IMR-90 (cell line): ENCODE measurements around the gene MRGPRE.

Experiments used
- BHLHE40 ChIP-seq: fragments of 150-350 bp; IDR thresholded peaks from 2 replicates; pipeline ENCODE4 v1.6.1; 2016; ENCODE audit warnings: mild to moderate bottlenecking, low read depth, low read length
- CEBPB ChIP-seq: IDR thresholded peaks from 2 replicates; pipeline ENCODE4 v1.6.1; 2012; ENCODE audit warnings: low read depth, low read length, improper control_type of control experiment
- FOS ChIP-seq: fragments of 150-350 bp; IDR thresholded peaks from 2 replicates; pipeline ENCODE4 v1.6.1; 2016; ENCODE audit warnings: low read depth, low read length
- MAFK ChIP-seq: IDR thresholded peaks from 2 replicates; pipeline ENCODE4 v1.6.1; 2012; ENCODE audit warnings: low read depth, low read length, improper control_type of control experiment
- MXI1 ChIP-seq: IDR thresholded peaks from 2 replicates; pipeline ENCODE4 v1.6.1; 2012; ENCODE audit warnings: low read depth, mild to moderate bottlenecking, low read length, moderate library complexity, borderline replicate concordance
- NFE2L2 ChIP-seq: fragments of 150-350 bp; IDR thresholded peaks from 2 replicates; pipeline ENCODE4 v1.6.1; 2016; ENCODE audit warnings: low read depth, mild to moderate bottlenecking, low read length
- POLR2A ChIP-seq: IDR thresholded peaks from 2 replicates; pipeline ENCODE4 v1.6.1; 2012; ENCODE audit warnings: mild to moderate bottlenecking, low read depth, low read length
- RAD21 ChIP-seq: IDR thresholded peaks from 2 replicates; pipeline ENCODE4 v1.6.1; 2012; ENCODE audit warnings: low read length, improper control_type of control experiment
- RCOR1 ChIP-seq: IDR thresholded peaks from 2 replicates; pipeline ENCODE4 v1.6.1; 2012; ENCODE audit warnings: mild to moderate bottlenecking, low read length, improper control_type of control experiment; ENCODE audit not compliant: insufficient replicate concordance
- RFX5 ChIP-seq: IDR thresholded peaks from 2 replicates; pipeline ENCODE4 v1.8.0; 2012; ENCODE audit warnings: low read depth, mild to moderate bottlenecking, low read length, moderate library complexity
- SMC3 ChIP-seq: fragments of 150-350 bp; IDR thresholded peaks from 2 replicates; pipeline ENCODE4 v1.6.1; 2016; ENCODE audit warnings: low read depth, mild to moderate bottlenecking, antibody characterized with exemption, low read length, moderate library complexity
- TF ChIP-seq, protein P1 (sequence below): conservative IDR thresholded peaks from 2 replicates; pipeline ENCODE4 v1.5.1; 2012; ENCODE audit warnings: mild to moderate bottlenecking, low read depth, low read length, improper control_type of control experiment

GRCh38 chr11:3199537-3200295, 32.5 kb downstream of the MRGPRE start:
- TF ChIP-seq, protein P1, sequence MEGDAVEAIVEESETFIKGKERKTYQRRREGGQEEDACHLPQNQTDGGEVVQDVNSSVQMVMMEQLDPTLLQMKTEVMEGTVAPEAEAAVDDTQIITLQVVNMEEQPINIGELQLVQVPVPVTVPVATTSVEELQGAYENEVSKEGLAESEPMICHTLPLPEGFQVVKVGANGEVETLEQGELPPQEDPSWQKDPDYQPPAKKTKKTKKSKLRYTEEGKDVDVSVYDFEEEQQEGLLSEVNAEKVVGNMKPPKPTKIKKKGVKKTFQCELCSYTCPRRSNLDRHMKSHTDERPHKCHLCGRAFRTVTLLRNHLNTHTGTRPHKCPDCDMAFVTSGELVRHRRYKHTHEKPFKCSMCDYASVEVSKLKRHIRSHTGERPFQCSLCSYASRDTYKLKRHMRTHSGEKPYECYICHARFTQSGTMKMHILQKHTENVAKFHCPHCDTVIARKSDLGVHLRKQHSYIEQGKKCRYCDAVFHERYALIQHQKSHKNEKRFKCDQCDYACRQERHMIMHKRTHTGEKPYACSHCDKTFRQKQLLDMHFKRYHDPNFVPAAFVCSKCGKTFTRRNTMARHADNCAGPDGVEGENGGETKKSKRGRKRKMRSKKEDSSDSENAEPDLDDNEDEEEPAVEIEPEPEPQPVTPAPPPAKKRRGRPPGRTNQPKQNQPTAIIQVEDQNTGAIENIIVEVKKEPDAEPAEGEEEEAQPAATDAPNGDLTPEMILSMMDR, result no peak
- TF ChIP-seq POLR2A (no peak), FOS (no peak), SMC3 (no peak), MXI1 (no peak), MAFK (no peak), RFX5 (no peak), RCOR1 (no peak), RAD21 (no peak), NFE2L2 (no peak), CEBPB (no peak), BHLHE40 (no peak)
